Neural progenitor cell (in vitro differentiated cells): ENCODE measurements around the gene LGR4.

Experiments
- CTCF ChIP-seq: fragments of 200-600 bp; sonication (generic); IDR thresholded peaks from 2 replicates; pipeline ENCODE4 v1.5.1; 2017; ENCODE audit warnings: antibody characterized with exemption, mild to moderate bottlenecking
- EZH2 ChIP-seq: fragments of 200-600 bp; sonication (generic); IDR thresholded peaks from 2 replicates; pipeline ENCODE4 v1.6.1; 2017; ENCODE audit warnings: antibody characterized with exemption, mild to moderate bottlenecking, moderate library complexity

- no peak for TF ChIP-seq CTCF
- TF ChIP-seq EZH2, result no peak
These were observed 42.0 kb upstream of the LGR4 start for GRCh38 chr11:27514558-27514957.
